ENCODE data around the gene MRPL1. TPM values are rescaled to one million over a fixed set of nuclear protein-coding genes. Genes with fewer than 3 reads are reported as not detected.

MRPL1 gene
- total RNA-seq: 21.2 and 32.0 TPM in 2 replicates

DNA sequence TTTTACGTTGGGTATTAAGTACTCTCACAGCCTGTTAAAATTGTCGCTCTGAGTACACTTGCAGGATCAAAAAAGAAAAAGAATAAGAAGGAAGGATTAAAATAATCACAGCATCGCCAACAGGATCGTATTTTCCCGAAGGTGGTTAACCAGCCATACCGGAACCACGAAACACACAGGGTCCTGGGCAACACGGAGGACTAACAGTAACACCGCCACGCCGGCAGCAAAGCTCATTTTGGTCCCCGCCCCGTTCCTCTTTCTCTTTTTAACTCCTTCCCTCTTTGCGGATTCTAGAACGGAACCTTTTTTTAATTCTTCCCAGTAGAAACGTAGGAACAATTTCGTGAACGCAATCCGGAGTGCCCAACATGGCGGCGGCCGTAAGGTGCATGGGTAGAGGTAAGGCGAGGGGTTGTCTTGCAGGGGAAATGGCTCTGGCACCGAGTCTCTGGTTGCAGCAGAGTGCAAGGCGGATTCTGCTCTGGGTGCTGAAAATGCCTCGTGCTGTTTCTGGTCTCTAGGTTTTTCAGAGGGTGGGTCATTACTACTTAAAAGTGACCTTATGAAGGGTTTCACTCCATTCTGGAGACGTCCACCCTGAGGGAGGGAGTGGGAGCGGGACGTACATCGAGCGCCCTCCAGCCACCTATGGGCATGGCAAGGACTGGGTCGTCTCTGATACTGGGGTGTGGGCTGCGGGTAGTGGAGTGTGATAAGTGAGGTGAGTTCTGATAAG is at the start of gene MRPL1:
TSS of gene MRPL1 (plus strand) at position 353 of the 739 bp plus-strand sequence. CDS start at position 372, 19 bp downstream.

DNA sequence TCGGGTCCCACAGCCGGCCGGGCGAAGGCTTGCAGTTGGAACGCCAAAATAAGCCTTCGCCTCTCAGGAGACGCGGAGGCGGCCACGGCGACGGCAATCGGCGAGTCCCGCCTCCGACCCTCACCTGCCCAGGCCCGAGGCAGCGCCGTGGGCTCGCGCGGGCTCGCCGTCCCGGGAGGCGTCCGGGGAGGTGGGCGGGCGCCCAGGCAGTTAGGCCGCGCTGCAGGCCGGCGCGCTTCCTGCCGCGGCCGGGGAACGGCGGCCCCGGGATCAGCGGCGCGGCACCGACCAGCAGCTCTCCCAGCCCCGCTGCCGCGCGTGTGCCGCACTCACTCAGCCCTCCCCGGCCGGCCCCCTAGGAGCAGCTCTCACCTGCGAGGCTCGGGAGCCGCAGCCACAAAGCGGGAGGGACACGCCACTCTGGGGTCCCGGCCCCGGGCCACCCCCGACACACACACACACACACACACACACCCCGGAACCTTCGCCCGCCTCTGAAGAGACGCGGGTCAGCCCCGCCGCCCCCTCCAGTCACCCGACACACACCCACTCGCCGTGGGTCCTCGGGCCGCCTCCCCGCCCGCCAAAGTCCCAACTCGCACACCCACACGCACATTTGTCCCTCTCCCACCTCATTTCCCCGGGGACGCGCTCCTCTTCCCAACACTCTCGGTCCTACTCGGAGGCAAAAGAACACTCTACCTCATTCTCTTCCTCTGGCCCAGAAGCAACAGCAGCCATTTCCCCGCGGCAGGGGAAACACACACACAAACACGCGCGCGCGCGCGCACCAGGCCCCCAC is 43.8 kb upstream of the MRPL1 start, which contains the start of gene CNOT6L:
TSS of gene CNOT6L (minus strand) at position 767 of the 802 bp plus-strand sequence. CDS start at position 707, 60 bp downstream.

Other genes starting within 250 kb of the MRPL1 start
- 20.5 and 42.4 TPM in 2 replicates for gene CNOT6L, start 43.5 kb upstream of the MRPL1 start, total RNA-seq
- 19.8 and 30.4 TPM in 2 replicates for gene FRAS1, start 194.5 kb downstream of the MRPL1 start, total RNA-seq